ENCODE data around the gene DLAT.

DNA sequence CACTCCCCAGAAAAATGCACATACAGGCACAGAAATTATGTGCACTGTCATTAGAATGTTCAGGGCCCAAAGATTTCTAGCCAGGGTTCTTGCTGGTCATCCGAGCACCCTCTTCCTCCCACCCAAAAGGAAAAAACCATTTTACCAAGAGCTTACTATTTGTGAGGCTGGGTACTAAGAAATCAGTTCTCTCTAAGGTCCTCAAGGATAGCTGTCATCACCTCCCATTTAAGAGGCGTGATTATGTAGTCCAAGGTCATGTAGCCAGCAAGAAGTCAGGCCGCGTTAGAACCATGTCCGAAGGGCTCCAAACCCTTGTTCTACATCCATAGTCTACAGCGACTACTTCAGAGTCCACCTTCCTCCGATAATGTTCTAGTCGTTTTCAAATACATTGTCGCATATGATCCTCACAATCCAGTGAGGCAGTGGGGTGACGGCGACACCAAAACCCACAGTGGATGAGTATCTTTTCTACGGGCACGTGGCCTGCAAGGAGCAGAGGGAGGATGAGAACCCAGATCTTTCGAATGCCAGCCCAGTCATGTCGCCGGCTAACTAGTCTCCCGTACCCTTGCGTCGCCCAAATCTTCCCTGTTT lies 60.7 kb downstream of the DLAT start:
- TF ChIP-seq, protein P1, sequence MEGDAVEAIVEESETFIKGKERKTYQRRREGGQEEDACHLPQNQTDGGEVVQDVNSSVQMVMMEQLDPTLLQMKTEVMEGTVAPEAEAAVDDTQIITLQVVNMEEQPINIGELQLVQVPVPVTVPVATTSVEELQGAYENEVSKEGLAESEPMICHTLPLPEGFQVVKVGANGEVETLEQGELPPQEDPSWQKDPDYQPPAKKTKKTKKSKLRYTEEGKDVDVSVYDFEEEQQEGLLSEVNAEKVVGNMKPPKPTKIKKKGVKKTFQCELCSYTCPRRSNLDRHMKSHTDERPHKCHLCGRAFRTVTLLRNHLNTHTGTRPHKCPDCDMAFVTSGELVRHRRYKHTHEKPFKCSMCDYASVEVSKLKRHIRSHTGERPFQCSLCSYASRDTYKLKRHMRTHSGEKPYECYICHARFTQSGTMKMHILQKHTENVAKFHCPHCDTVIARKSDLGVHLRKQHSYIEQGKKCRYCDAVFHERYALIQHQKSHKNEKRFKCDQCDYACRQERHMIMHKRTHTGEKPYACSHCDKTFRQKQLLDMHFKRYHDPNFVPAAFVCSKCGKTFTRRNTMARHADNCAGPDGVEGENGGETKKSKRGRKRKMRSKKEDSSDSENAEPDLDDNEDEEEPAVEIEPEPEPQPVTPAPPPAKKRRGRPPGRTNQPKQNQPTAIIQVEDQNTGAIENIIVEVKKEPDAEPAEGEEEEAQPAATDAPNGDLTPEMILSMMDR (conservative IDR thresholded peaks at IDR 0.05; ENCODE audit: low read depth, low read length): no peak
- no peak for TF ChIP-seq EZH2 (IDR thresholded peaks at IDR 0.05; ENCODE audit: low read length, unreplicated experiment)

All from PC-3 (cell line).